Sigmoid colon (tissue), 4 donors: ENCODE data around the gene PAK1.

Source experiments
- EP300 ChIP-seq, 4 donors: sonication (generic); formaldehyde crosslinking; IDR thresholded peaks; one replicate each; pipeline ENCODE4 v1.6.1; 2017; ENCODE audit warnings: antibody characterized with exemption in 4 of 4
- POLR2AphosphoS5 ChIP-seq, 4 donors: sonication (generic); formaldehyde crosslinking; IDR thresholded peaks; one replicate each; pipeline ENCODE4 v1.6.1; 2017; ENCODE audit warnings: antibody characterized with exemption in 4 of 4
- TF ChIP-seq, protein P1 (sequence below), 4 experiments: fragments of 450-650 bp in 3 of 4; fragments of 200-600 bp in 1 of 4; IDR thresholded peaks; one replicate each; pipeline ENCODE4 v1.5.1; 2016 to 2019; ENCODE audit warnings: antibody characterized with exemption in 4 of 4, mild to moderate bottlenecking in 3 of 4, moderate library complexity in 2 of 4

DNA sequence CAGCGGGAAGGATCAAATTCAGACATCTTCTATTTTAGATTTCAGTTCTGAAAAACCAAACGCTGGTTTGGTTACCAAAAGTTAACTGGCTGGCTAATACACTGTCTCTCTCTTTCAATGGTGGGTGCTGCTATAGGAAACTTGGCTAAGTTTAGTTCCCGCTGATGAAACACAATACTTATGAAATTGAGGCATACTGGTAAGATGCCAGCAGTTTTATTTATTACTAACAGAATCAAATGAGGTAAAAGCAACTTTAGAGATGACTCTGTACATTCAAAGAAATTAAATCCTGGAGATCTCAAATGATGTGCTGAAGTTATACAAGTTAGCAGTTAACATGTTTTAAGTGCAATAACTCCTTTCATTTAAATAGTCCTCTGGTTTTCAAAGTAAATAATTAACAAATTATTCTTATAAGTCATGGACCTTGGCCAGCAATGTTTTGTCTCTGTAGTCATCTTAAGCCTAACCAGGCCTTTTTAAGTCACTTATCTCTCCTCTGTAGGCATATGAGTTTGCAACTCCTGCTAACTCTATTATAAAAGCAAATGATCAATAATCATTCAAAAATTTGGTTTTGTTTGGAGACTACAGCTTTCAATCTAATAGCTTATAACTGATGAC lies 54.8 kb downstream of the PAK1 start:
- TF ChIP-seq EP300 (IDR thresholded peaks at IDR 0.05) (no peak), POLR2AphosphoS5 (IDR thresholded peaks at IDR 0.05) (no peak)
- TF ChIP-seq, protein P1, sequence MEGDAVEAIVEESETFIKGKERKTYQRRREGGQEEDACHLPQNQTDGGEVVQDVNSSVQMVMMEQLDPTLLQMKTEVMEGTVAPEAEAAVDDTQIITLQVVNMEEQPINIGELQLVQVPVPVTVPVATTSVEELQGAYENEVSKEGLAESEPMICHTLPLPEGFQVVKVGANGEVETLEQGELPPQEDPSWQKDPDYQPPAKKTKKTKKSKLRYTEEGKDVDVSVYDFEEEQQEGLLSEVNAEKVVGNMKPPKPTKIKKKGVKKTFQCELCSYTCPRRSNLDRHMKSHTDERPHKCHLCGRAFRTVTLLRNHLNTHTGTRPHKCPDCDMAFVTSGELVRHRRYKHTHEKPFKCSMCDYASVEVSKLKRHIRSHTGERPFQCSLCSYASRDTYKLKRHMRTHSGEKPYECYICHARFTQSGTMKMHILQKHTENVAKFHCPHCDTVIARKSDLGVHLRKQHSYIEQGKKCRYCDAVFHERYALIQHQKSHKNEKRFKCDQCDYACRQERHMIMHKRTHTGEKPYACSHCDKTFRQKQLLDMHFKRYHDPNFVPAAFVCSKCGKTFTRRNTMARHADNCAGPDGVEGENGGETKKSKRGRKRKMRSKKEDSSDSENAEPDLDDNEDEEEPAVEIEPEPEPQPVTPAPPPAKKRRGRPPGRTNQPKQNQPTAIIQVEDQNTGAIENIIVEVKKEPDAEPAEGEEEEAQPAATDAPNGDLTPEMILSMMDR (IDR thresholded peaks at IDR 0.05) = no peak
